GM19324 (cell line): ENCODE data around the gene SPRR2G.
"Not testable (repeated sequence)": the region's sequence is repeated elsewhere in the genome, so short reads cannot be mapped to it uniquely, and the experiment has no call there.

Experiments
- ATAC-seq: cut with Tn5 transposase; IDR thresholded peaks from one replicate; pipeline ENCODE4 v1.9.1; 2021; ENCODE audit warnings: mild to moderate bottlenecking, moderate library complexity; ENCODE audit not compliant: unreplicated experiment, low FRiP score

SPRR2G gene

GRCh38 chr1:153150846-153151245, at the start of gene SPRR2G:
Gene SPRR2G, minus strand, starts transcription at chr1:153150890. Its CDS starts 780 bp downstream, at chr1:153150110.
- no peak for ATAC-seq

GRCh38 chr1:153195216-153195615, 44.5 kb upstream of the SPRR2G start:
- no peak for ATAC-seq

GRCh38 chr1:153194331-153195050, 43.8 kb upstream of the SPRR2G start:
- no peak for ATAC-seq

DNA sequence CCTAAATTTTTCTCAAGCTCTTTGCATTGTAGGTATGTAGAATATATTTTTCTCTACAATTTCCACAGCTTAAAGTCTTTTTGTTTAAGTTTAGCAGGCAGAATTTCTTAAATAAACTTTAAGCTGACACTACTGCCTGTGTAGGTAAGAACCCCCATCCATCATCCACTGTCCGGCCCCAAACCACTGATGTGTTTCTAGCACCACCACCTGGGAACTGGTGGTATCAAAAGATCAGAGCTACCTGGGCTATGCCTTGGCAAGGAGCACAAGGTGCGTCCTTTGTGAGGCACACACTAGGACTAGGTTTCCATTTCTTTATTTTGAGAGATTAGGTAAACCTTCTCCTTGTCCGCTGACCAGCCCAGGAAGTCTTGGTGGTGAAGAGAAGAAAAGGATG, 42.0 kb upstream of the SPRR2G start:
- ATAC-seq: no peak

- no peak for ATAC-seq
Observed at GRCh38 chr1:153190373-153190772, 39.7 kb upstream of the SPRR2G start.

GRCh38 chr1:153188301-153188700, 37.6 kb upstream of the SPRR2G start:
- not testable (repeated sequence) for ATAC-seq

- no peak for ATAC-seq
Observed at GRCh38 chr1:153180556-153180955, 29.9 kb upstream of the SPRR2G start.

DNA sequence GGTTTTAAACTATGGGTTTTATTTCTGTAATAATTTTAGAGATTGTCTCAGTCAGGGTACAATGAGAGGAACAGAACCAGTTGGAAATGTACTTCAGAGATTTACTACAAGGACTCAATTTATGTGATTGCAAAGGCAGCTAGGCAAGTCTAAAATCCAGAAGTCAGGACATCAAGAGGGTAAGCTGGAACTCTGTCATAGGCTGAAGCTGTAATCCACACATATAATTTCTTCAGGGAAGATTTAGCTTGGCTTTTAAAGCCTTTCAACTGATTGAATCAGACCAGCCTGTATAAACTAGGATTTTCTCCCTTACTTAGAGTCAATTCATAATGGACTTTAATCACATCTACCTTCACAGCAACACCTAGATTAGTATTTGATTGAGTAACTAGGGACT, 28.2 kb upstream of the SPRR2G start:
- no peak for ATAC-seq

- ATAC-seq: no peak
Observed at GRCh38 chr1:153174624-153175023, 23.9 kb upstream of the SPRR2G start.

- ATAC-seq: no peak
Observed at GRCh38 chr1:153168686-153169085, 18.0 kb upstream of the SPRR2G start.

- ATAC-seq: no peak
Observed at GRCh38 chr1:153155541-153155940, 4.9 kb upstream of the SPRR2G start.

GRCh38 chr1:153152481-153152880, 1.8 kb upstream of the SPRR2G start:
- ATAC-seq: no peak

- no peak for ATAC-seq
Observed at GRCh38 chr1:153141377-153141776, 9.3 kb downstream of the SPRR2G start.

- no peak for ATAC-seq
Observed at GRCh38 chr1:153140484-153140883, 10.2 kb downstream of the SPRR2G start.

DNA sequence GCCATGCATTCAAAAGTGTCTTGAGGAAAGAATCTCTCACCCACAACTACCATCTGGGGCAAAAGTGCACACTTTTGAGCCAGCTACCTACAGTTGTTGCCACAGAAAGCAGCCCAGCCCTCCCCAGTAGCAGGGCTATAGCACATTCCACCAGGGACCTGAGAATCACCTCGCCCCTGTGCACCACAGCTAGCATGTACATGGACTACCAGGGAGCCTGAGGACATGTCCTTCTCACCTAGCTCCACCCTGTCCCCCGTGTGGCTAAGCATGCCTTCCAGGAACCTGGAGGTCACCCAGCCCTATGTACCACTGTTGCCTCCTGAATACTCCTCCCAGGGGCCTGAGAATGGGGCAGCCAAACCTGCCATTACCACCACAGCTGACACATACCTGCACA, 16.9 kb downstream of the SPRR2G start:
- ATAC-seq: no peak

GRCh38 chr1:153133267-153133666, 17.4 kb downstream of the SPRR2G start:
- ATAC-seq: no peak

DNA sequence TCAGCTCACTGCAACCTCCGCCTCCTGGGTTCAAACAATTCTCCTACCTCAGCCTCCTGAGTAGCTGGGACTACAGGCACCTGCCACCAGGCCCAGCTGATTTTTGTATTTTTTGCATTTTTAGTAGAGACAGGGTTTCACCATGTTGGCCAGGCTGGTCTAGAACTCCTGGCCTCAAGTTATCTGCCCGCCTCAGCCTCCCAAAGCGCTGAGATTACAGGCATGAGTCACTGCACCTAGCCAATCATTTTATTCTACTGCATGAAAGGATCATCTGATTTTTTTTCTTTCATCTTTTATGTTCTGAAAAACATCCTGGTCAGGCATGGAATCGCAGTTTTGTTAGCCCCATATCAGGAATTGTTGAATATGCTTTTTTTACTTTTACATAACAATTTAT, 22.0 kb downstream of the SPRR2G start:
- ATAC-seq: not testable (repeated sequence)

GRCh38 chr1:153127296-153127695, 23.4 kb downstream of the SPRR2G start:
- no peak for ATAC-seq

DNA sequence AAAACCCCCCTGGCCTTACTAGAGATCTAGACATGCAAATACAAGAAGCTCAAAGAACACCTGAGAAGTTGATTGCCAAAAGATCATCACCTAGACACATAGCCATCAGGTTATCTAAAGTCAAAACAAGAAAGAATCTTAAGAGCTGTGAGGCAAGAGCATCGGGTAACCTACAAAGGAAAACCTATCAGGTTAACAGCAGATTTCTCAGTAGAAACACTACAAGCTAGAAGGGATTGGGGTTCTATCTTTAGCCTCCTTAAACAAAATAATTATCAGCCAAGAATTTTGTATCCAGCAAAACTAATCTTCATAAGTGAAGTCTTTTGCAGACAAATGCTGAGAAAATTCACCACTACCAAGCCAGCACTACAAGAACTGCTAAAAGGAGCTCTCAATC, 25.2 kb downstream of the SPRR2G start:
- no peak for ATAC-seq

- ATAC-seq: not testable (repeated sequence)
Observed at GRCh38 chr1:153123793-153124192, 26.9 kb downstream of the SPRR2G start.

DNA sequence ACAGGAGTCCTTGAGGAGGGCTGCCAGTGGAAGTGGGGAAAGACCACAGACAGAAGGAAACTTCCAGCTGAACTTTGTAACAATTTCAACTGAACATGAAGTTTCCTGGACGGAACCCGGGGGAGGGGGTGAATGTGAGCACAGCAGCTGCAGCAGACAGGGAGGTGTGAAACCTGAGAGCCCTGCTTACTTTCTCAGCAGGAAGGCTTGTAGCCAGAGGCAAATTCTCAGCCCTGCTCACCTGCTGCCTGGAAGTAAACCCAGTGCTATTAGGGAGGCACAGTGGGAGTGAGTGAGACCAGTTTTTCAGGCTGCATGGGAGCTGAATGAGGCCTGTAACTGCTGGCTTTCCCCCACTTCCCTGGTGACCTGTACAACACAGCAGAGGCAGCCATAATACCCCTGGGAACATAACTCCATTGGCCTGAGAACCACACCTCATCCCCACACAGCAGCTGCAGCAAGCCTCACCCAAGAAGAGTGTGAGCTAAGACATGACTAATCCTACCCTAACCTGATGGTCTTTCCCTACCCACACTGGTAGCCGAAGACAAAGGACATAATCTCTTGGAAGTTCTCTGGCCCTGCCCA, 27.8 kb downstream of the SPRR2G start:
- ATAC-seq: no peak

- no peak for ATAC-seq
Observed at GRCh38 chr1:153120945-153121344, 29.7 kb downstream of the SPRR2G start.
